IMR-90 (cell line): ENCODE data around the gene LRRK2. TPM values are rescaled to one million over a fixed set of nuclear protein-coding genes. Genes with fewer than 3 reads are reported as not detected.
"Not testable (repeated sequence)": the region's sequence is repeated elsewhere in the genome, so short reads cannot be mapped to it uniquely, and the experiment has no call there.

Experiments used
- ATAC-seq: fragments of 200-7000 bp; cut with Tn5 transposase; 2 replicates; pipeline ENCODE4 v1.9.1; 2020; ENCODE audit warnings: low read depth, mild to moderate bottlenecking, moderate library complexity
- BruUV-seq: library from RNA; stranded (reverse); fragments of 400-500 nt; replicated peaks from 2 replicates; lab custom pipeline; 2021; lab: Mats Ljungman, UMichigan
- CTCF ChIA-PET: fragments of 300-600 bp; formaldehyde crosslinking; extraction: SDS; loops from one replicate; lab custom pipeline; 2021; ENCODE audit warnings: antibody characterized with exemption; lab: Yijun Ruan, JAX
- POLR2A ChIA-PET: fragments of 300-600 bp; sonication (Branson Sonifier 250); formaldehyde crosslinking; loops from one replicate; lab custom pipeline; 2022; ENCODE audit warnings: antibody characterized with exemption; ENCODE audit not compliant: unreplicated experiment; lab: Charles Lee
- DNase-seq: peaks from one replicate; pipeline ENCODE4 v3.0.0; 2013
- H2AFZ ChIP-seq: replicated peaks from 2 replicates; pipeline ENCODE3; 2013; ENCODE audit warnings: low read length, mild to moderate bottlenecking; ENCODE audit not compliant: poor library complexity
- H2AK5ac ChIP-seq: 2 replicates; pipeline ENCODE4 v1.6.1; 2013; ENCODE audit warnings: low read depth, low read length, inconsistent platforms
- H2AK9ac ChIP-seq: replicated peaks from 2 replicates; pipeline ENCODE3; 2013; ENCODE audit warnings: mild to moderate bottlenecking, low read depth, low read length, moderate library complexity; ENCODE audit not compliant: poor library complexity
- H2BK120ac ChIP-seq: 2 replicates; pipeline ENCODE4 v1.6.1; 2013; ENCODE audit warnings: low read depth, low read length, inconsistent platforms
- H2BK15ac ChIP-seq: 3 replicates; pipeline ENCODE4 v1.6.1; 2013; ENCODE audit warnings: low read depth, low read length, inconsistent platforms
- H2BK20ac ChIP-seq: 2 replicates; pipeline ENCODE4 v1.6.1; 2013; ENCODE audit warnings: low read depth, mild to moderate bottlenecking, inconsistent platforms, low read length, moderate library complexity
- H2BK5ac ChIP-seq: 2 replicates; pipeline ENCODE4 v1.6.1; 2013; ENCODE audit warnings: mild to moderate bottlenecking, low read depth, low read length, inconsistent platforms; ENCODE audit not compliant: poor library complexity, severe bottlenecking
- H3K14ac ChIP-seq: replicated peaks from 2 replicates; pipeline ENCODE4 v1.6.1; 2013; ENCODE audit warnings: low read depth, low read length, inconsistent platforms
- H3K18ac ChIP-seq: 2 replicates; pipeline ENCODE4 v1.6.1; 2013; ENCODE audit warnings: low read depth, low read length, control low read depth
- H3K23ac ChIP-seq: 2 replicates; pipeline ENCODE4 v1.6.1; 2013; ENCODE audit warnings: low read depth, low read length, inconsistent platforms
- H3K27ac ChIP-seq: 2 replicates; pipeline ENCODE4 v1.5.1; 2013; ENCODE audit warnings: mild to moderate bottlenecking, control low read depth, low read length; ENCODE audit not compliant: insufficient read depth
- H3K27me3 ChIP-seq: 2 replicates; pipeline ENCODE4 v1.6.1; 2013; ENCODE audit warnings: low read length; ENCODE audit not compliant: control insufficient read depth, insufficient read depth
- H3K36me3 ChIP-seq: 2 replicates; pipeline ENCODE4 v1.6.1; 2013; ENCODE audit warnings: low read length, mixed read lengths; ENCODE audit not compliant: control insufficient read depth, insufficient read depth
- H3K4ac ChIP-seq: 2 replicates; pipeline ENCODE4 v1.6.1; 2013; ENCODE audit warnings: low read depth, low read length, inconsistent platforms
- H3K4me1 ChIP-seq: 2 replicates; pipeline ENCODE4 v1.6.1; 2013; ENCODE audit warnings: low read length, mixed read lengths; ENCODE audit not compliant: control insufficient read depth, insufficient read depth
- H3K4me2 ChIP-seq: 2 replicates; pipeline ENCODE4 v1.6.1; 2013; ENCODE audit warnings: low read depth, mild to moderate bottlenecking, control low read depth, low read length, moderate library complexity
- H3K4me3 ChIP-seq: 2 replicates; pipeline ENCODE4 v1.5.1; 2013; ENCODE audit warnings: low read depth, mild to moderate bottlenecking, control low read depth, low read length, moderate library complexity; ENCODE audit not compliant: insufficient read depth
- H3K56ac ChIP-seq: 2 replicates; pipeline ENCODE4 v1.6.1; 2013; ENCODE audit warnings: low read length, inconsistent platforms; ENCODE audit not compliant: insufficient read depth; ENCODE audit errors: extremely low read depth
- H3K79me1 ChIP-seq, 2 experiments: 2 replicates each; pipeline ENCODE4 v1.6.1; 2013; ENCODE audit warnings: low read length in 2 of 2, inconsistent platforms in 1 of 2, low read depth in 1 of 2
- H3K9ac ChIP-seq: 2 replicates; pipeline ENCODE4 v1.6.1; 2013; ENCODE audit warnings: low read depth, low read length, control low read depth
- H3K9me1 ChIP-seq: 2 replicates; pipeline ENCODE4 v1.6.1; 2013; ENCODE audit warnings: low read length, inconsistent platforms; ENCODE audit not compliant: insufficient read depth
- H3K9me3 ChIP-seq: 2 replicates; pipeline ENCODE4 v1.6.1; 2013; ENCODE audit warnings: low read length; ENCODE audit not compliant: control insufficient read depth, insufficient read depth
- H4K20me1 ChIP-seq: 2 replicates; pipeline ENCODE4 v1.6.1; 2013; ENCODE audit warnings: low read length, inconsistent platforms; ENCODE audit not compliant: insufficient read depth
- H4K5ac ChIP-seq: 2 replicates; pipeline ENCODE4 v1.6.1; 2013; ENCODE audit warnings: mild to moderate bottlenecking, low read depth, low read length, control low read depth
- H4K8ac ChIP-seq, 2 experiments: 2 replicates each; pipeline ENCODE4 v1.6.1; 2013; ENCODE audit warnings: low read depth in 2 of 2, low read length in 2 of 2, control low read depth in 1 of 2, inconsistent platforms in 1 of 2
- H4K91ac ChIP-seq: 2 replicates; pipeline ENCODE4 v1.6.1; 2013; ENCODE audit warnings: low read depth, low read length, inconsistent platforms; ENCODE audit not compliant: insufficient read depth
- WGBS, 2 experiments: methylation state at CpG; one replicate each; pipeline versions ENCODE4 v1.1.5 to v1.1.7; 2013; ENCODE audit warnings: missing lambda C conversion rate in 2 of 2; ENCODE audit not compliant: insufficient read length in 1 of 2; ENCODE audit errors: extremely low coverage in 2 of 2; 5-methylcytosine and 5-hydroxymethylcytosine counted together
- dilution Hi-C: fragments of 300-500 bp; cut with HindIII; formaldehyde crosslinking; loops from one replicate; pipeline ENCODE4 v1.14.3; 2018; ENCODE audit warnings: low sequenced_read_pairs; ENCODE audit not compliant: unreplicated experiment
- in situ Hi-C: fragments of 300-500 bp; cut with MboI; formaldehyde crosslinking; loops from 3 replicates; pipeline ENCODE4 v1.14.3; 2019; ENCODE audit warnings: low sequenced_read_pairs, inconsistent platforms, mixed read lengths
- intact Hi-C: fragments of 100-400 bp; cut with micrococcal nuclease; formaldehyde crosslinking; loops from 2 replicates; pipeline ENCODE4 v1.10.0; 2022
- polyA plus RNA-seq, 3 experiments: library from polyadenylated mRNA; depleted of rRNA; stranded (reverse); fragments of >200 nt; gene quantifications; 2 replicates each; pipeline ENCODE4 v1.2.3, GENCODE V29; 2012; ENCODE audit warnings: low replicate concordance in 1 of 3
- total RNA-seq: library from RNA; depleted of rRNA; stranded (reverse); fragments of >200 nt; gene quantifications from 2 replicates; pipeline ENCODE4 v1.2.3, GENCODE V29; 2012

The LRRK2 gene
- total and polyA plus RNA-seq, 2 of the 4 experiments (the other 2 are of a cell fraction), result 0.17 to 0.54 TPM

DNA sequence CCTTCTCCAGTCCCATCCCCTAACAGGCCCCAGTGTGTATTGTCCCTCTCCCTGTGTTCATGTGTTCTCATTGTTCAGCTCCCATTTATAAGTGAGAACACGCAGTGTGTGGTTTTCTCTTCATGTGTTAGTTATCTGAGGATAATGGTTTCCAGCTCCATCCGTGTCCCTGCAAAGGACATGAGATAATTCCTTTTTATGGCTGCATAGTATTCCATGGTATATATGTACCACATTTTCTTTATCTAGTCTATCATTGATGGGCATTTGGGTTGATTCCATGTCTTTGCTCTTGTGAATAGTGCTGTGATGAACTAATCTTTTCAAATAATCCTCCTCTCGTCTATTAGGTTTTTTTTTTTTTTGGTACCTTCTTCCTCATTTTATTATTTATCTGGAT is 25.9 kb downstream of the LRRK2 start:
- not testable (repeated sequence) for H2BK120ac ChIP-seq

More for the DNA sequence above, 25.9 kb downstream of the LRRK2 start:
- H3K9me3 ChIP-seq, H3K36me3 ChIP-seq, BruUV-seq, H2AK5ac ChIP-seq, H2BK15ac ChIP-seq, H4K8ac ChIP-seq, POLR2A ChIA-PET, in situ Hi-C loops, H3K23ac ChIP-seq, H2AK9ac ChIP-seq, H3K18ac ChIP-seq, H3K27ac ChIP-seq, ATAC-seq, H3K4ac ChIP-seq, H2BK20ac ChIP-seq, H2BK5ac ChIP-seq, H4K91ac ChIP-seq, H3K79me1 ChIP-seq, H2AFZ ChIP-seq, H3K56ac ChIP-seq, intact Hi-C loops, H3K14ac ChIP-seq, H3K9ac ChIP-seq, CTCF ChIA-PET, H3K4me1 ChIP-seq, dilution Hi-C loops, H3K4me3 ChIP-seq, H4K5ac ChIP-seq, H3K4me2 ChIP-seq, H4K20me1 ChIP-seq, H3K27me3 ChIP-seq, H3K9me1 ChIP-seq, DNase-seq: not testable (repeated sequence)
- WGBS, 2 experiments, result no CpG with 5 or more reads among the region's 3 CpGs
